CD14-positive monocyte (primary cell): ENCODE measurements around the gene GDPGP1. TPM values are rescaled to one million over a fixed set of nuclear protein-coding genes. Genes with fewer than 3 reads are reported as not detected.

Experiments used
- DNase-seq, 3 donors: peaks; one replicate each; pipeline ENCODE4 v3.0.0-alpha.2; 2011 to 2022
- H2AFZ ChIP-seq: 2 replicates; pipeline ENCODE4 v1.6.0; 2012; ENCODE audit warnings: mild to moderate bottlenecking, low read depth, low read length, inconsistent platforms; ENCODE audit not compliant: insufficient read depth, poor library complexity, severe bottlenecking
- H3K27ac ChIP-seq, 2 donors: 1 replicate in 1 of 2; 2 replicates in 1 of 2; pipeline ENCODE4 v1.5.1; 2012 to 2013; ENCODE audit warnings: low read length in 2 of 2, control low read depth in 1 of 2, inconsistent platforms in 1 of 2, low read depth in 1 of 2, mild to moderate bottlenecking in 1 of 2
- H3K27me3 ChIP-seq, 2 donors: one replicate each; pipeline versions ENCODE4 v1.6.0 to v1.6.1; 2011 to 2013; ENCODE audit warnings: low read length in 2 of 2; ENCODE audit not compliant: control insufficient read depth in 2 of 2, insufficient read depth in 2 of 2
- H3K36me3 ChIP-seq, 2 donors: replicated peaks in 1 of 2; 1 replicate in 1 of 2; 2 replicates in 1 of 2; pipeline versions ENCODE4 v1.5.1 to v1.6.1; 2012 to 2013; ENCODE audit warnings: low read length in 2 of 2, control low read depth in 1 of 2, inconsistent platforms in 1 of 2, mild to moderate bottlenecking in 1 of 2; ENCODE audit not compliant: insufficient read depth in 2 of 2, control insufficient read depth in 1 of 2
- H3K4me1 ChIP-seq, 2 donors: 1 replicate in 1 of 2; 2 replicates in 1 of 2; pipeline versions ENCODE4 v1.5.1 to v1.6.1; 2012 to 2013; ENCODE audit warnings: low read length in 2 of 2, control low read depth in 1 of 2, inconsistent platforms in 1 of 2, mild to moderate bottlenecking in 1 of 2, moderate library complexity in 1 of 2; ENCODE audit not compliant: insufficient read depth in 2 of 2, control insufficient read depth in 1 of 2
- H3K4me2 ChIP-seq: replicated peaks from 2 replicates; pipeline ENCODE3; 2012; ENCODE audit warnings: low read length, moderate library complexity, mild to moderate bottlenecking; ENCODE audit not compliant: poor library complexity, severe bottlenecking; ENCODE audit errors: extremely low read depth
- H3K4me3 ChIP-seq, 3 experiments: fragments of 200-600 bp in 1 of 3; sonication (generic) in 1 of 3; replicated peaks in 1 of 3; 1 replicate in 2 of 3; 2 replicates in 1 of 3; pipeline ENCODE4 v1.5.1; 2011 to 2013; ENCODE audit warnings: low read length in 3 of 3, mild to moderate bottlenecking in 3 of 3, control low read depth in 2 of 3, low read depth in 2 of 3, inconsistent platforms in 1 of 3, moderate library complexity in 1 of 3
- H3K79me2 ChIP-seq: 2 replicates; pipeline ENCODE4 v1.6.0; 2012; ENCODE audit warnings: mild to moderate bottlenecking, control low read depth, inconsistent platforms, low read length, moderate library complexity; ENCODE audit not compliant: insufficient read depth
- H3K9ac ChIP-seq: 2 replicates; pipeline ENCODE4 v1.6.0; 2017; ENCODE audit warnings: low read length, mild to moderate bottlenecking; ENCODE audit not compliant: insufficient read depth, poor library complexity, severe bottlenecking
- H3K9me3 ChIP-seq, 2 donors: replicated peaks in 1 of 2; 1 replicate in 1 of 2; 2 replicates in 1 of 2; pipeline versions ENCODE4 v1.5.1 to v1.6.1; 2012 to 2013; ENCODE audit warnings: low read length in 2 of 2, control low read depth in 1 of 2; ENCODE audit not compliant: control insufficient read depth in 1 of 2, insufficient read depth in 1 of 2
- H4K20me1 ChIP-seq: 2 replicates; pipeline ENCODE4 v1.6.0; 2012; ENCODE audit warnings: mild to moderate bottlenecking, low read length, control low read depth, moderate library complexity; ENCODE audit not compliant: insufficient read depth
- H3K27ac Mint-ChIP-seq, 7 donors: one replicate each; pipeline ENCODE4 v1.8.0; 2020; ENCODE audit warnings: mild to moderate bottlenecking in 7 of 7, mixed read lengths in 7 of 7, moderate library complexity in 6 of 7, inconsistent platforms in 2 of 7
- H3K27me3 Mint-ChIP-seq, 3 donors: one replicate each; pipeline ENCODE4 v1.8.0; 2021 to 2022; ENCODE audit warnings: low read depth in 3 of 3, mild to moderate bottlenecking in 3 of 3, mixed read lengths in 3 of 3, moderate library complexity in 3 of 3, inconsistent platforms in 1 of 3
- H3K36me3 Mint-ChIP-seq, 2 donors: one replicate each; pipeline ENCODE4 v1.8.0; 2020; ENCODE audit warnings: mixed read lengths in 2 of 2, inconsistent platforms in 1 of 2, mild to moderate bottlenecking in 1 of 2
- H3K4me1 Mint-ChIP-seq: one replicate; pipeline ENCODE4 v1.8.0; 2020; ENCODE audit warnings: mild to moderate bottlenecking, mixed read lengths
- H3K4me3 Mint-ChIP-seq, 2 donors: one replicate each; pipeline ENCODE4 v1.8.0; 2020; ENCODE audit warnings: mild to moderate bottlenecking in 2 of 2, mixed read lengths in 2 of 2, moderate library complexity in 1 of 2
- H3K9me3 Mint-ChIP-seq, 7 donors: one replicate each; pipeline ENCODE4 v1.8.0; 2020 to 2022; ENCODE audit warnings: mixed read lengths in 7 of 7, mild to moderate bottlenecking in 6 of 7, moderate library complexity in 6 of 7, inconsistent platforms in 2 of 7
- WGBS: methylation state at CpG from one replicate; pipeline ENCODE4 v1.1.5; 2013; ENCODE audit warnings: missing lambda C conversion rate; ENCODE audit not compliant: insufficient coverage; 5-methylcytosine and 5-hydroxymethylcytosine counted together
- intact Hi-C, 2 donors: fragments of 100-400 bp; cut with micrococcal nuclease; formaldehyde crosslinking; loops; one replicate each; pipeline versions ENCODE4 v1.15.0 to v1.15.1; 2023
- polyA plus RNA-seq, 3 donors: library from polyadenylated mRNA; depleted of rRNA in 1 of 3; unstranded in 2 of 3; stranded (reverse) in 1 of 3; fragments of 300-500 nt in 2 of 3; fragments of >200 nt in 1 of 3; fragmentation: Illumina TruSeq in 2 of 3; gene quantifications; 1 replicate in 2 of 3; 2 replicates in 1 of 3; pipeline ENCODE4 v1.2.3, GENCODE V29; 2012 to 2021
- TF ChIP-seq, protein P1 (sequence below): fragments of 200-600 bp; IDR thresholded peaks from one replicate; pipeline ENCODE4 v1.8.0; 2022; ENCODE audit warnings: antibody characterized with exemption, mild to moderate bottlenecking

The GDPGP1 gene
- polyA plus RNA-seq, 3 donors = 0.53 to 3.3 (median 0.91) TPM

DNA sequence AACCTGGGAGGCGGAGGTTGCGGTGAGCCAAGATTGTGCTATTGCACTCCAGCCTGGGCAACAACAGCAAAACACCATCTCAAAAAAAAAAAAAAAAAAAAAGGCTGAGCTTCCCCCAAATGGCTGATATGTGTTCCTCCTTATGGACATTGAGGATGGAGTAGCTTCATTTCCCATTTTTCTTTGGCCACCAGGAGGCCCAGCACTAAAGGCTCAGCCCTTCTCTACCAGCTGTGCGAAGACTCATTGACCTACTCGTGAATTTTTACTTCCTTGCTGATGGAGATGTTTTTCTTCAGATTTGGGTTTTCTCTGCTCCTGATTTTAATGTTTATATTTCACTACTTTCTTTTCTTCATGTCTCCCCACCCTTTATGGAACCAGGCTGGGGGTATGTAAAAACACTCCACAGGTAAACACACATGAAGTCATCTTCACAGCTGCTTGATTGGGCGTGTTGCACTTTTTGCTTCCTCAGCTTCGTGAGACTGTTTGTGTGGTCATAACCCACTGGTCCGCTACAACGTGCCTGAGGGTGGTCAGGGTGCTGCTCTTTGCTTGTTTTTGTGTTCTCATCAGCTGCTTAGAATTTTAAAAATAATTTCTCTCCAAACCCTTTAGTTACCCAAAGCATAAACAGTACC, 19.3 kb upstream of the GDPGP1 start:
- peaks cover 97% of the 10 kb centered on the region for H4K20me1 ChIP-seq
- TF ChIP-seq, protein P1, sequence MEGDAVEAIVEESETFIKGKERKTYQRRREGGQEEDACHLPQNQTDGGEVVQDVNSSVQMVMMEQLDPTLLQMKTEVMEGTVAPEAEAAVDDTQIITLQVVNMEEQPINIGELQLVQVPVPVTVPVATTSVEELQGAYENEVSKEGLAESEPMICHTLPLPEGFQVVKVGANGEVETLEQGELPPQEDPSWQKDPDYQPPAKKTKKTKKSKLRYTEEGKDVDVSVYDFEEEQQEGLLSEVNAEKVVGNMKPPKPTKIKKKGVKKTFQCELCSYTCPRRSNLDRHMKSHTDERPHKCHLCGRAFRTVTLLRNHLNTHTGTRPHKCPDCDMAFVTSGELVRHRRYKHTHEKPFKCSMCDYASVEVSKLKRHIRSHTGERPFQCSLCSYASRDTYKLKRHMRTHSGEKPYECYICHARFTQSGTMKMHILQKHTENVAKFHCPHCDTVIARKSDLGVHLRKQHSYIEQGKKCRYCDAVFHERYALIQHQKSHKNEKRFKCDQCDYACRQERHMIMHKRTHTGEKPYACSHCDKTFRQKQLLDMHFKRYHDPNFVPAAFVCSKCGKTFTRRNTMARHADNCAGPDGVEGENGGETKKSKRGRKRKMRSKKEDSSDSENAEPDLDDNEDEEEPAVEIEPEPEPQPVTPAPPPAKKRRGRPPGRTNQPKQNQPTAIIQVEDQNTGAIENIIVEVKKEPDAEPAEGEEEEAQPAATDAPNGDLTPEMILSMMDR = peak; percentile 35
- Mint-ChIP-seq H3K4me1 (peaks cover 42% of the 10 kb centered on the region), H3K4me3 (no peak overlapping the region), H3K36me3 (peaks cover 47 to 77% of the 10 kb centered on the region in 2 donors), H3K27ac (peak overlapping the region in 3 of 7 donors; percentile 47 to 67 (median 65)), H3K27me3 (peaks cover 0 to 2% (median 0%) of the 10 kb centered on the region in 3 donors), H3K9me3 (peaks cover 0 to 2% (median 0%) of the 10 kb centered on the region in 7 donors)
- WGBS = no CpG with 5 or more reads among the region's 8 CpGs
- DNase-seq = peak in 1 of 3 donors; percentile 34
- H3K79me2 ChIP-seq = peaks cover 73% of the 10 kb centered on the region
- peaks cover 21 to 35% of the 10 kb centered on the region in 2 donors for H3K4me1 ChIP-seq
- H3K27me3 ChIP-seq = no peaks in the 10 kb centered on the region
- H3K27ac ChIP-seq = peak overlapping the region in 1 of 2 donors; percentile 4
- H2AFZ ChIP-seq = no peak overlapping the region
- H3K9ac ChIP-seq = no peak overlapping the region
- no peak overlapping the region for H3K4me2 ChIP-seq
- no peaks in the 10 kb centered on the region for H3K9me3 ChIP-seq
- H3K4me3 ChIP-seq = no peak overlapping the region
- intact Hi-C loops = no loop called here
- peaks cover 43 to 82% of the 10 kb centered on the region in 2 donors for H3K36me3 ChIP-seq

DNA sequence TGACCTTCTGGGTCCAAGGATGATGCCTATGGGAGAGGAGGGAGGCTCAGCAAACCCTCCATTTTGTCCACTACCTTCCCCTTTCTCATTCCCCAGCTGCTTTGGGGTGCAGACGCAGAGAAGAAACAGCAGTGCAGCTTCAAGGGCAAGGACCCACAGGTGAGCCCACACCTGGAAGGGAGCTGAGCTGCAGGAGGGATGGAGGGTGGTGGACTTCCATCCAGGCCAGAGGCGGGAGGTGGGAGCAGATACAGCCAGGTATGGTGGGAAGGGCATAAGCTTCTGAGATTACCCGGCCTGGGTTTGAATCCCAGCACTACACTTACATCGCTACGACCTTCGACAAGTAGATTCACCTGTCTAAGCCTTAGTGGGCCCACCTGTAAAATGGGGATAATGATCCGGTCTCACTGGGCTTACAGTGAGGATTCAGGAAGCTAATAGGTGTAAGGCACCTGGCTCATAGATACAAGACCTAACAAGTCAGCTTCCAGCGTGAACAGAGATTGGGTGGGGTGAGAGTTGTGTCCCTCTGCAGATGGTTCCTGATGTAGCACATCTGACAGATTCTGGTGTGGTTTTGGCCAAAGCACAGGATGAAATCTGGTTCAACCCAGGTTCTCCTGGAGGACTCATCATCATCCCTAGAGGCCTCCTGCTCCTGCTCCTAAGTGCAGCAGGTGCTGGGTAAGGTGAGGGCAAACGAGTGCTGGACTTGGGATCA, 16.2 kb upstream of the GDPGP1 start:
- no peaks in the 10 kb centered on the region for H3K27me3 ChIP-seq
- no peak overlapping the region for H3K4me3 ChIP-seq
- TF ChIP-seq, protein P1 = no peak
- H3K79me2 ChIP-seq = peaks cover 42% of the 10 kb centered on the region
- Mint-ChIP-seq H3K4me1 (peaks cover 17% of the 10 kb centered on the region), H3K36me3 (peaks cover 50 to 78% of the 10 kb centered on the region in 2 donors), H3K4me3 (no peak overlapping the region), H3K27me3 (peaks cover 0 to 2% (median 2%) of the 10 kb centered on the region in 3 donors), H3K27ac (peak overlapping the region in 1 of 7 donors; percentile 67), H3K9me3 (no peaks in the 10 kb centered on the region)
- intact Hi-C loops = no loop called here
- H3K36me3 ChIP-seq = peaks cover 51 to 85% of the 10 kb centered on the region in 2 donors
- WGBS = 100% methylated on average over 2 of the region's 9 CpGs
- no peak overlapping the region for H3K27ac ChIP-seq
- no peak overlapping the region for H3K9ac ChIP-seq
- DNase-seq = no peak
- H3K9me3 ChIP-seq = no peaks in the 10 kb centered on the region
- H3K4me1 ChIP-seq = peaks cover 4 to 11% of the 10 kb centered on the region in 2 donors
- no peak overlapping the region for H2AFZ ChIP-seq
- H3K4me2 ChIP-seq = no peak overlapping the region
- peaks cover 84% of the 10 kb centered on the region for H4K20me1 ChIP-seq
